ENCODE measurements around the gene CERS6. TPM values are rescaled to one million over a fixed set of nuclear protein-coding genes. Genes with fewer than 3 reads are reported as not detected.
A peak's percentile ranks its signal among the peaks of the same experiment; 100 is the strongest.

The CERS6 gene
- total and polyA plus RNA-seq, 10 of the 15 experiments (the other 5 are each of a cell fraction or from before 2014, with no cell fraction given), result 1.3 to 20.4 (median 14.1) TPM

DNA sequence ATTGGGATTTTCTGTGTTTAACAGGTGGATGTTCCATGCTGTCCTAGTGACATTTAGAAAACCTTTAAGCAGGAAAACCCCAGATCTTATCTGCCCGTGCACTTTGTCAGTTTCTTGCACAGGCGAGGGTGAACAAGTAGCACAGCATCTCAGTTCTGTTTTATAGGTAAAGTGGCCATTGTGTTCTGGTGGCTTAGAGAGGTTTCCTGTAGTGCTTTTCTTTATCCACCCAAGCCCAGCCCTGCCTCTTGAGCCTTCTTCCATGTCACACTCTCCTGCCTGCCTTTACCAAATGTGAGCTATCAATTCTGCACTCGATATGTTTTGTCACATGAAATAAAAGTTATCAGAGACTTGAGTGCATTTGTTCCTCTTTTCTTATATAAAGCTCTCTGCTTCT, 211.1 kb downstream of the CERS6 start:
- in situ Hi-C loops (cut with MboI), result no loop called here
- no peaks in the 10 kb centered on the region for H4K20me1 ChIP-seq (ENCODE audit: control insufficient read depth, insufficient read depth)
- ATAC-seq, result peak; percentile 26; the same call in 1 of the 3 replicates
- BruUV-seq (replicated peaks), result no TSS peak
- H3K27me3 ChIP-seq (replicated peaks in 1 of 2; ENCODE audit: control insufficient read depth in 2 of 2, insufficient read depth in 2 of 2, low read length in 1 of 2), result no peaks in the 10 kb centered on the region
- H2AFZ ChIP-seq (ENCODE audit: control insufficient read depth, low read depth, low read length), result no peak overlapping the region
- 0 out of 2 replicates have a peak, but pooled peaks cover 2% of the 10 kb centered on the region for H3K79me2 ChIP-seq (ENCODE audit: control insufficient read depth, insufficient read depth, low read length)
- POLR2A ChIA-PET, result no interaction called here
- RAD21 ChIA-PET (ENCODE audit: unreplicated experiment), result no interaction called here
- no peak overlapping the region for H3K4me2 ChIP-seq (ENCODE audit: control insufficient read depth, insufficient read depth)
- intact Hi-C loops (cut with micrococcal nuclease; ENCODE audit: unreplicated experiment), result no loop called here
- H3K4me1 ChIP-seq (ENCODE audit: control insufficient read depth, insufficient read depth, low read length), result no peaks in the 10 kb centered on the region
- DNase-seq (ENCODE audit: low read depth, low spot score), result no peak
- CTCF ChIA-PET, result no interaction called here
- SMC1A ChIA-PET (ENCODE audit: uncharacterized antibody, unreplicated experiment), result interaction anchor here (1.4 kb wide), 1 partner anchor 177 kb away, joined by 3 read pairs; no protein-coding TSS in a partner anchor
- FAIRE-seq, result no peak
- H3K4me3 ChIP-seq, result no peak overlapping the region
- H3K9me3 ChIP-seq (replicated peaks; ENCODE audit: control insufficient read depth, insufficient read depth, low read length), result no peaks in the 10 kb centered on the region; the same call in 2 of the 3 replicates
- no peak overlapping the region for H3K9ac ChIP-seq (ENCODE audit: control insufficient read depth, insufficient read depth, low read length)
- WGBS (ENCODE audit: insufficient coverage, insufficient replicate concordance, low lambda C conversion rate, missing lambda C conversion rate), result 81% methylated on average over 3 of the region's 3 CpGs
- no peak overlapping the region for H3K27ac ChIP-seq (ENCODE audit: control insufficient read depth, insufficient read depth)
- peaks cover 0 to 3% of the 10 kb centered on the region in 2 experiments; a peak in 1 of 4 replicates for H3K36me3 ChIP-seq (ENCODE audit: control insufficient read depth in 2 of 2, insufficient read depth in 2 of 2, low read length in 1 of 2)
- TF ChIP-seq WRNIP1 (IDR thresholded peaks at IDR 0.05; ENCODE audit: borderline replicate concordance, low read depth, low read length) (no peak), ZNF24 (IDR thresholded peaks at IDR 0.05) (no peak), POU2F2 (IDR thresholded peaks at IDR 0.05; ENCODE audit: borderline replicate concordance, low read depth, low read length) (no peak), PAX8 (IDR thresholded peaks at IDR 0.05) (no peak), NR2C2 (IDR thresholded peaks at IDR 0.05; ENCODE audit: borderline replicate concordance, control insufficient read depth, insufficient read length, low read depth) (no peak), NBN (IDR thresholded peaks at IDR 0.05) (no peak), GABPA (IDR thresholded peaks at IDR 0.05; ENCODE audit: low read depth) (no peak), NFIC (IDR thresholded peaks at IDR 0.05; ENCODE audit: low read depth, low read length) (no peak), BCL11A (IDR thresholded peaks at IDR 0.05; ENCODE audit: low read depth, low read length) (no peak), SMAD5 (IDR thresholded peaks at IDR 0.05; ENCODE audit: low read depth) (no peak), BRCA1 (IDR thresholded peaks at IDR 0.05; ENCODE audit: low read depth, low read length) (no peak), SMAD1 (IDR thresholded peaks at IDR 0.05; ENCODE audit: low read depth, partially characterized antibody) (no peak), SUZ12 (IDR thresholded peaks at IDR 0.05; ENCODE audit: unreplicated experiment) (no peak)
- TF ChIP-seq, protein P1, sequence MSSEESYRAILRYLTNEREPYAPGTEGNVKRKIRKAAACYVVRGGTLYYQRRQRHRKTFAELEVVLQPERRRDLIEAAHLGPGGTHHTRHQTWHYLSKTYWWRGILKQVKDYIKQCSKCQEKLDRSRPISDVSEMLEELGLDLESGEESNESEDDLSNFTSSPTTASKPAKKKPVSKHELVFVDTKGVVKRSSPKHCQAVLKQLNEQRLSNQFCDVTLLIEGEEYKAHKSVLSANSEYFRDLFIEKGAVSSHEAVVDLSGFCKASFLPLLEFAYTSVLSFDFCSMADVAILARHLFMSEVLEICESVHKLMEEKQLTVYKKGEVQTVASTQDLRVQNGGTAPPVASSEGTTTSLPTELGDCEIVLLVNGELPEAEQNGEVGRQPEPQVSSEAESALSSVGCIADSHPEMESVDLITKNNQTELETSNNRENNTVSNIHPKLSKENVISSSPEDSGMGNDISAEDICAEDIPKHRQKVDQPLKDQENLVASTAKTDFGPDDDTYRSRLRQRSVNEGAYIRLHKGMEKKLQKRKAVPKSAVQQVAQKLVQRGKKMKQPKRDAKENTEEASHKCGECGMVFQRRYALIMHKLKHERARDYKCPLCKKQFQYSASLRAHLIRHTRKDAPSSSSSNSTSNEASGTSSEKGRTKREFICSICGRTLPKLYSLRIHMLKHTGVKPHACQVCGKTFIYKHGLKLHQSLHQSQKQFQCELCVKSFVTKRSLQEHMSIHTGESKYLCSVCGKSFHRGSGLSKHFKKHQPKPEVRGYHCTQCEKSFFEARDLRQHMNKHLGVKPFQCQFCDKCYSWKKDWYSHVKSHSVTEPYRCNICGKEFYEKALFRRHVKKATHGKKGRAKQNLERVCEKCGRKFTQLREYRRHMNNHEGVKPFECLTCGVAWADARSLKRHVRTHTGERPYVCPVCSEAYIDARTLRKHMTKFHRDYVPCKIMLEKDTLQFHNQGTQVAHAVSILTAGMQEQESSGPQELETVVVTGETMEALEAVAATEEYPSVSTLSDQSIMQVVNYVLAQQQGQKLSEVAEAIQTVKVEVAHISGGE (CRISPR knock-in tag; IDR thresholded peaks at IDR 0.05), result no peak
- TF ChIP-seq, protein P2, sequence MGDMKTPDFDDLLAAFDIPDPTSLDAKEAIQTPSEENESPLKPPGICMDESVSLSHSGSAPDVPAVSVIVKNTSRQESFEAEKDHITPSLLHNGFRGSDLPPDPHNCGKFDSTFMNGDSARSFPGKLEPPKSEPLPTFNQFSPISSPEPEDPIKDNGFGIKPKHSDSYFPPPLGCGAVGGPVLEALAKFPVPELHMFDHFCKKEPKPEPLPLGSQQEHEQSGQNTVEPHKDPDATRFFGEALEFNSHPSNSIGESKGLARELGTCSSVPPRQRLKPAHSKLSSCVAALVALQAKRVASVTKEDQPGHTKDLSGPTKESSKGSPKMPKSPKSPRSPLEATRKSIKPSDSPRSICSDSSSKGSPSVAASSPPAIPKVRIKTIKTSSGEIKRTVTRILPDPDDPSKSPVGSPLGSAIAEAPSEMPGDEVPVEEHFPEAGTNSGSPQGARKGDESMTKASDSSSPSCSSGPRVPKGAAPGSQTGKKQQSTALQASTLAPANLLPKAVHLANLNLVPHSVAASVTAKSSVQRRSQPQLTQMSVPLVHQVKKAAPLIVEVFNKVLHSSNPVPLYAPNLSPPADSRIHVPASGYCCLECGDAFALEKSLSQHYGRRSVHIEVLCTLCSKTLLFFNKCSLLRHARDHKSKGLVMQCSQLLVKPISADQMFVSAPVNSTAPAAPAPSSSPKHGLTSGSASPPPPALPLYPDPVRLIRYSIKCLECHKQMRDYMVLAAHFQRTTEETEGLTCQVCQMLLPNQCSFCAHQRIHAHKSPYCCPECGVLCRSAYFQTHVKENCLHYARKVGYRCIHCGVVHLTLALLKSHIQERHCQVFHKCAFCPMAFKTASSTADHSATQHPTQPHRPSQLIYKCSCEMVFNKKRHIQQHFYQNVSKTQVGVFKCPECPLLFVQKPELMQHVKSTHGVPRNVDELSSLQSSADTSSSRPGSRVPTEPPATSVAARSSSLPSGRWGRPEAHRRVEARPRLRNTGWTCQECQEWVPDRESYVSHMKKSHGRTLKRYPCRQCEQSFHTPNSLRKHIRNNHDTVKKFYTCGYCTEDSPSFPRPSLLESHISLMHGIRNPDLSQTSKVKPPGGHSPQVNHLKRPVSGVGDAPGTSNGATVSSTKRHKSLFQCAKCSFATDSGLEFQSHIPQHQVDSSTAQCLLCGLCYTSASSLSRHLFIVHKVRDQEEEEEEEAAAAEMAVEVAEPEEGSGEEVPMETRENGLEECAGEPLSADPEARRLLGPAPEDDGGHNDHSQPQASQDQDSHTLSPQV (IDR thresholded peaks at IDR 0.05), result no peak
- TF ChIP-seq, protein P3, sequence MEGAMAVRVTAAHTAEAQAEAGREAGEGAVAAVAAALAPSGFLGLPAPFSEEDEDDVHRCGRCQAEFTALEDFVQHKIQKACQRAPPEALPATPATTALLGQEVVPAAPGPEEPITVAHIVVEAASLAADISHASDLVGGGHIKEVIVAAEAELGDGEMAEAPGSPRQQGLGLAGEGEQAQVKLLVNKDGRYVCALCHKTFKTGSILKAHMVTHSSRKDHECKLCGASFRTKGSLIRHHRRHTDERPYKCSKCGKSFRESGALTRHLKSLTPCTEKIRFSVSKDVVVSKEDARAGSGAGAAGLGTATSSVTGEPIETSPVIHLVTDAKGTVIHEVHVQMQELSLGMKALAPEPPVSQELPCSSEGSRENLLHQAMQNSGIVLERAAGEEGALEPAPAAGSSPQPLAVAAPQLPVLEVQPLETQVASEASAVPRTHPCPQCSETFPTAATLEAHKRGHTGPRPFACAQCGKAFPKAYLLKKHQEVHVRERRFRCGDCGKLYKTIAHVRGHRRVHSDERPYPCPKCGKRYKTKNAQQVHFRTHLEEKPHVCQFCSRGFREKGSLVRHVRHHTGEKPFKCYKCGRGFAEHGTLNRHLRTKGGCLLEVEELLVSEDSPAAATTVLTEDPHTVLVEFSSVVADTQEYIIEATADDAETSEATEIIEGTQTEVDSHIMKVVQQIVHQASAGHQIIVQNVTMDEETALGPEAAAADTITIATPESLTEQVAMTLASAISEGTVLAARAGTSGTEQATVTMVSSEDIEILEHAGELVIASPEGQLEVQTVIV (IDR thresholded peaks at IDR 0.05; ENCODE audit: borderline replicate concordance, partially characterized antibody), result no peak

Measured in GM12878 (cell line).